ACC112 (cell line): ENCODE results near the gene PRKN.
"Not testable (repeated sequence)": the region's sequence is repeated elsewhere in the genome, so short reads cannot be mapped to it uniquely, and the experiment has no call there.

ENCODE experiments used
- H2AFZ ChIP-seq: fragments of 200-600 bp; sonication (generic); one replicate; pipeline ENCODE4 v1.6.0; 2017; ENCODE audit warnings: antibody characterized with exemption, low read length; ENCODE audit not compliant: unreplicated experiment
- H3K27ac ChIP-seq: fragments of 200-600 bp; sonication (generic); 2 replicates; pipeline ENCODE4 v1.5.1; 2014; ENCODE audit warnings: low read depth, mild to moderate bottlenecking, antibody characterized with exemption, low read length, moderate library complexity
- H3K27me3 ChIP-seq: fragments of 200-600 bp; sonication (generic); 2 replicates; pipeline ENCODE4 v1.6.1; 2014; ENCODE audit warnings: mild to moderate bottlenecking, antibody characterized with exemption, low read length, moderate library complexity, mixed read lengths; ENCODE audit not compliant: insufficient read depth
- H3K36me3 ChIP-seq: fragments of 200-600 bp; sonication (generic); 2 replicates; pipeline ENCODE4 v1.6.1; 2016; ENCODE audit warnings: mild to moderate bottlenecking, antibody characterized with exemption, low read length, moderate library complexity, mixed read lengths; ENCODE audit not compliant: insufficient read depth
- H3K4me1 ChIP-seq: fragments of 200-600 bp; sonication (generic); one replicate; pipeline ENCODE4 v1.6.1; 2016; ENCODE audit warnings: low read length, mixed read lengths; ENCODE audit not compliant: insufficient read depth, unreplicated experiment, control insufficient read depth
- H3K4me3 ChIP-seq: fragments of 200-600 bp; sonication (generic); 2 replicates; pipeline ENCODE4 v1.5.1; 2014; ENCODE audit warnings: mild to moderate bottlenecking, low read depth, low read length
- H3K79me2 ChIP-seq: fragments of 200-600 bp; sonication (generic); one replicate; pipeline ENCODE4 v1.6.0; 2016; ENCODE audit warnings: low read length; ENCODE audit not compliant: control insufficient read depth, unreplicated experiment, insufficient read depth

Gene PRKN

DNA sequence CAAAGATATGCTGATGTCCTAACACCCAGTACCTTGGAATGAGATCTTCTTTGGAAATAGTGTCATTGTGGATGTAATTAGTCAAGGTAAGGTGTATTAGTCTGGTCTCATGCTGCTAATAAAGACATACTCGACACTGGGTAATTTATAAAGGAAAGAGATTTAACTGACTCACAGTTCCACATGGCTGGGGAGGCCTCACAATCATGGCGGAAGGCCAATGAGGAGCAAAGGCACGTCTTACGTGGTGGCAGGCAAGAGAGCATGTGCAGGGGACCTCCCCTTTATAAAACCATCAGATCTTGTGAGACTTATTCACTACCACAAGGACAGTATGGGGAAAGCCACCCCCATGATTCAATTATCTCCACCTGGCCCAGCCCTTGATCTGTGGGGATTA, 1231.3 kb downstream of the PRKN start:
- H3K79me2 ChIP-seq, H3K27me3 ChIP-seq, H3K27ac ChIP-seq, H3K4me1 ChIP-seq, H3K36me3 ChIP-seq, H2AFZ ChIP-seq, H3K4me3 ChIP-seq: not testable (repeated sequence)

DNA sequence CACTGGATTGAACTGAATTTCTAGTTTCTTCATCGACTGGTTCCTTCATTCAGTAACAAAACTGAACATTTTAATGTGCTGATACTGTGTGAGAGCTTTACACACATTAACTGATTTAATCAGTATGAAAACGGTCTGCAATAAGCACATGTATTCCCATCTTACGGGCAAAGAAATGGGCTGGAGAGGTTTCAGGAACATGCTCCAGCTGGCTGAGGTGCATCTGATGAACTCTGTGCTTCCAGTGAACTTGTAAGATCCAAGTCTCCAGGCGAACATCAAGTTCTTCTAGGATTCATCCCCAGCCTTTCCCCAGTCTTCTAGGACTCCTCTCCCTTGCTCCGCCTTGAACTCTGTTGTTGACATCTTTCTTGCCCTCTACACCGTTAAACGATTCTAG, 1233.0 kb downstream of the PRKN start:
- Histone ChIP-seq H3K27me3 (no peaks in the 10 kb centered on the region), H3K4me3 (no peak overlapping the region), H2AFZ (no peak overlapping the region), H3K79me2 (no peaks in the 10 kb centered on the region), H3K36me3 (no peaks in the 10 kb centered on the region), H3K4me1 (no peaks in the 10 kb centered on the region), H3K27ac (no peak overlapping the region)

DNA sequence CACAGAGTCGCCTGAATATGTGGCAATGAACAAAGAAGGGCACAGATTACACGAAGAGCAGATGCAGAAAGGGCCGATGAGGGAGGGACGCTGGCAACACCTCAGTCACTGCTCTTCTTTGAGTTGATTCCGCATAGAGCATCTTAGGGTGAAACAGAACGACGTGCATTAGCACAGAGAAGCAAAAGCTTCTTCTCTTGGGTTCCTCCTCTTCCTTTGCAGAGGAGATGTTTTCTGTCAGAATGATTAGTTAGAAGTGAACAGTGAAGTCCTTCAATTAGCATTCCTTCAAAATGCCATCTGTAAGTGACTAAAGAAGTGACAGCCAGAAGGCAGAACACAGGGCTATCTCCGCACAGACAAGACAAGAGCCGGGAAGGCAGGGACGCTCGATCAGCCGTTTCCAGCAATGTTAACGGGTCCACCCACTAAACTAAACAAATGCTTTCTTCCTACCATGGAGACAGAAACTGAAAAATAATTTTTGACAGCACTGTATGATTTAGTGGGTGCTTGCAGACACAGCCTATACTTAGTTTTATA, 1233.9 kb downstream of the PRKN start:
- H3K36me3 ChIP-seq = no peaks in the 10 kb centered on the region
- no peaks in the 10 kb centered on the region for H3K27me3 ChIP-seq
- no peaks in the 10 kb centered on the region for H3K79me2 ChIP-seq
- no peak overlapping the region for H3K27ac ChIP-seq
- no peak overlapping the region for H2AFZ ChIP-seq
- H3K4me3 ChIP-seq = no peak overlapping the region
- H3K4me1 ChIP-seq = no peaks in the 10 kb centered on the region

DNA sequence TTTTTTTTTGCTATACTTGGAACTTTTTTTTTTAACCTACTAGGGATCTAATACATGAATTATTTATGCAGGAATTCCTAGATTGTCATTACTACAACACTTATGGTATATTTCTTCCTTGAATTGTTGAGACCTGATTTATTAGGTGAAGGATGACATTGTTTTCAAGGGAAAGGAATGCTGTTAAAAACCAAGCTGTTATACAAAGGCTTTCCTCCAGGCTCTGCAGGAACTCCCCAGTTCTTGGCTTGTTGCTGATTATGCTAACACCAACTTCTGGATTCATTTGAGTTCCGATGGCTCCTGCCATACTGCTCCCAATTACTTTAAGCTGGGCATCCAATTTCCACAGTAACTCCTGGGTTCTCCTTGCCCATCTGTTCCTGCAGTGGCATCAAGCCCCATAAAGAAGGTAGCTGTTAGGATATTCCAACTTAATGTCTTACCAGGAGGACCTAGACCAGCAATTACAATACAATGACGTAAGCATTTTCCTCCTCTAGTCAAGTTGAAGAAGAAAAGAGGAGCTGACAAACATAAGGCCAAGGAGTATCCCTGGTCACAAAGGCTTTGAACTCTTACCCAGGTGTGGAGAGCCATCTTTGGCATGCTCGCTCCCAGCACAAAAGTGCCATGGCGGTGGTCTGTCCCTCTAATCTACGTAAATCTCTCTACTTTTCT, 1237.8 kb downstream of the PRKN start:
- H3K27me3 ChIP-seq = no peaks in the 10 kb centered on the region
- no peaks in the 10 kb centered on the region for H3K79me2 ChIP-seq
- H2AFZ ChIP-seq = no peak overlapping the region
- H3K4me3 ChIP-seq = no peak overlapping the region
- no peaks in the 10 kb centered on the region for H3K36me3 ChIP-seq
- H3K4me1 ChIP-seq = peaks cover 14% of the 10 kb centered on the region
- H3K27ac ChIP-seq = no peak overlapping the region

- H3K27ac ChIP-seq = no peak overlapping the region
- no peaks in the 10 kb centered on the region for H3K79me2 ChIP-seq
- peaks cover 15% of the 10 kb centered on the region for H3K4me1 ChIP-seq
- no peak overlapping the region for H2AFZ ChIP-seq
- no peak overlapping the region for H3K4me3 ChIP-seq
- no peaks in the 10 kb centered on the region for H3K36me3 ChIP-seq
- no peaks in the 10 kb centered on the region for H3K27me3 ChIP-seq
These were observed 1239.9 kb downstream of the PRKN start for GRCh38 chr6:161487694-161488093.

- Histone ChIP-seq H3K4me3 (no peak overlapping the region), H3K27me3 (no peaks in the 10 kb centered on the region), H3K27ac (no peak overlapping the region)
These were observed 1240.4 kb downstream of the PRKN start for GRCh38 chr6:161487217-161487531.

GRCh38 chr6:161486361-161487216, 1241.0 kb downstream of the PRKN start:
- Histone ChIP-seq H3K27me3 (no peaks in the 10 kb centered on the region), H3K79me2 (no peaks in the 10 kb centered on the region), H3K4me1 (peaks cover 20% of the 10 kb centered on the region), H3K27ac (0 out of 2 replicates have a peak overlapping the region, but pooled peaks have one; percentile 11), H3K36me3 (no peaks in the 10 kb centered on the region), H2AFZ (peak overlapping the region; percentile 55), H3K4me3 (no peak overlapping the region; the same call in 1 of the 2 replicates)

More at GRCh38 chr6:161487217-161487531, 1240.4 kb downstream of the PRKN start:
- Histone ChIP-seq H3K79me2 (no peaks in the 10 kb centered on the region), H3K36me3 (no peaks in the 10 kb centered on the region), H3K4me1 (peaks cover 20% of the 10 kb centered on the region), H2AFZ (peak overlapping the region; percentile 55)

DNA sequence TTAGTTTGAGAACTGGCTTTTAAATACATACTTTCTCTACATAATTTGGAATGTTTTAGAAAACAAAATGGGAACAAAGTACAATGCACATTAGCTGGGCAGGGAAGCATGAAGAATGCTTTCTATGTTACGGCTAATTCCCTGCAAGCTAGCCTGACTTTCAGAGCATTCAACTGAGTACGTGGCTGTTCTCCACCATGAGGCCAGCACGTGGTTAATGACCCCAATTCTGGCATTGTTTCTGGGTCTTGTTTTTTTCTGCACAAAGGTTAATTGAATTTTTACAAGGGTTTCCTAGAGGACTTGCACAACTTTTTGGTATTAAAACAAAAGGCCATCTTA, 1245.1 kb downstream of the PRKN start:
- Histone ChIP-seq H3K27ac (no peak overlapping the region), H2AFZ (no peak overlapping the region), H3K36me3 (no peaks in the 10 kb centered on the region), H3K4me3 (no peak overlapping the region), H3K27me3 (no peaks in the 10 kb centered on the region), H3K4me1 (peaks cover 20% of the 10 kb centered on the region), H3K79me2 (no peaks in the 10 kb centered on the region)

GRCh38 chr6:161481786-161482516, 1245.6 kb downstream of the PRKN start:
- Histone ChIP-seq H3K27me3 (no peaks in the 10 kb centered on the region), H3K4me1 (peaks cover 17% of the 10 kb centered on the region), H2AFZ (no peak overlapping the region), H3K4me3 (no peak overlapping the region), H3K79me2 (no peaks in the 10 kb centered on the region), H3K36me3 (no peaks in the 10 kb centered on the region), H3K27ac (no peak overlapping the region)

- H3K4me3 ChIP-seq = no peak overlapping the region
- H3K36me3 ChIP-seq = no peaks in the 10 kb centered on the region
- no peaks in the 10 kb centered on the region for H3K79me2 ChIP-seq
- no peak overlapping the region for H2AFZ ChIP-seq
- no peak overlapping the region for H3K27ac ChIP-seq
- peaks cover 6% of the 10 kb centered on the region for H3K4me1 ChIP-seq
- no peaks in the 10 kb centered on the region for H3K27me3 ChIP-seq
These were observed 1247.0 kb downstream of the PRKN start for GRCh38 chr6:161480421-161481155.
